ENCODE results near the gene TDP2. TPM values are rescaled to one million over a fixed set of nuclear protein-coding genes. Genes with fewer than 3 reads are reported as not detected.

The TDP2 gene, protein sequence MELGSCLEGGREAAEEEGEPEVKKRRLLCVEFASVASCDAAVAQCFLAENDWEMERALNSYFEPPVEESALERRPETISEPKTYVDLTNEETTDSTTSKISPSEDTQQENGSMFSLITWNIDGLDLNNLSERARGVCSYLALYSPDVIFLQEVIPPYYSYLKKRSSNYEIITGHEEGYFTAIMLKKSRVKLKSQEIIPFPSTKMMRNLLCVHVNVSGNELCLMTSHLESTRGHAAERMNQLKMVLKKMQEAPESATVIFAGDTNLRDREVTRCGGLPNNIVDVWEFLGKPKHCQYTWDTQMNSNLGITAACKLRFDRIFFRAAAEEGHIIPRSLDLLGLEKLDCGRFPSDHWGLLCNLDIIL
- total RNA-seq (2022; extraction: Qiagen RNA extraction), result 26.1 to 33.2 TPM (median 29.8 TPM) in 5 replicates

DNA sequence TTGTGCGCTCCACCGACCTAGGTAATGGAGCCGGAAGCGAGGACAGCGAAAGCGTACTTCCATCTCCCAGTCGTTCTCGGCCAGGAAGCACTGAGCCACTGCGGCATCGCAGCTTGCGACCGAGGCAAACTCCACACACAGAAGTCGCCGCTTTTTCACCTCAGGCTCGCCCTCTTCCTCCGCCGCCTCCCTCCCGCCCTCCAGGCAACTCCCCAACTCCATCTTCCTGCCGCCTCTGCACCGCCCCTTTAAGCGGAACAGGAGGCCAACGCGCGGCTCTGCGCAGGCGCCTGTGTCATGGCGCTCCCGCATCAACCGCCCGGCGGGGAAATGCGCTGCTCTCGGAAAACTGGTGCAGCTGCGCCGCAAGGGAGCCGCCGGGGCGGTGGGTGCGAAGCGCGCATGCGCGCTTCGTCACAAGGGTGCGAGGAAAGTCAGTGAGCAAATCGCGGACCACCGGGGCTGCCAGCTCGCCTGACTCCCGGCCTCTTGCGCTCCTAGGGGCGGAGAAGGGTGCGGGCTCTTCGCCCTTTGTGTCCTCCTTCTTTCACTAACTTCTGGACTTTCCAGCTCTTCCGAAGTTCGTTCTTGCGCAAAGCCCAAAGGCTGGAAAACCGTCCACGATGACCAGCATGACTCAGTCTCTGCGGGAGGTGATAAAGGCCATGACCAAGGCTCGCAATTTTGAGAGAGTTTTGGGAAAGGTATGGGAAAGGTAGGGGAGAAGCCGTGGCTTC lies at the start of gene TDP2, which contains the start of gene ACOT13:
TDP2 (minus strand) TSS at position 259 of the 737 bp plus-strand sequence; CDS start at position 222, 37 bp downstream.
ACOT13 (plus strand) TSS at position 437 of the 737 bp plus-strand sequence; CDS start at position 624, 187 bp downstream.

Other genes starting within 250 kb of the TDP2 start
- 0.45 to 1.4 TPM (median 1.3 TPM) in 5 replicates for gene GPLD1, start 177.3 kb downstream of the TDP2 start, total RNA-seq (2022; extraction: Qiagen RNA extraction)
- gene ALDH5A1, start 171.9 kb downstream of the TDP2 start, total RNA-seq (2022; extraction: Qiagen RNA extraction), result 6.4 to 8.6 TPM (median 7.4 TPM) in 5 replicates
- gene KIAA0319, start 20.7 kb downstream of the TDP2 start, total RNA-seq (2022; extraction: Qiagen RNA extraction), result 1.6 to 2.0 TPM (median 1.9 TPM) in 5 replicates
- gene ACOT13, start 178 bp upstream of the TDP2 start, total RNA-seq (2022; extraction: Qiagen RNA extraction), result 19.3 to 32.2 TPM (median 26.1 TPM) in 5 replicates
- 51.4 to 60.7 TPM (median 58.5 TPM) in 5 replicates for gene C6orf62, start 52.3 kb upstream of the TDP2 start, total RNA-seq (2022; extraction: Qiagen RNA extraction)
- 56.2 to 72.1 TPM (median 61.6 TPM) in 5 replicates for gene GMNN, start 108.0 kb upstream of the TDP2 start, total RNA-seq (2022; extraction: Qiagen RNA extraction)
- not detected in 5 replicates for gene ARMH2, start 132.0 kb upstream of the TDP2 start, total RNA-seq (2022; extraction: Qiagen RNA extraction)